Neuronal stem cell (in vitro differentiated cells): ENCODE results near the gene PCGF1.

Experiments
- DNase-seq: peaks from one replicate; pipeline ENCODE4 v3.0.0-alpha.2; 2013; ENCODE audit warnings: low spot score
- H2AFZ ChIP-seq: one replicate; pipeline ENCODE4 v1.6.1; 2013; ENCODE audit warnings: mild to moderate bottlenecking, low read length, inconsistent platforms
- H2AK5ac ChIP-seq: 2 replicates; pipeline ENCODE4 v1.6.1; 2013; ENCODE audit warnings: low read depth, mild to moderate bottlenecking, inconsistent platforms, low read length, moderate library complexity, mixed read lengths
- H2BK120ac ChIP-seq: 2 replicates; pipeline ENCODE4 v1.6.1; 2013; ENCODE audit warnings: low read depth, mild to moderate bottlenecking, inconsistent platforms, low read length, moderate library complexity, mixed read lengths
- H2BK12ac ChIP-seq: one replicate; pipeline ENCODE4 v1.6.1; 2013; ENCODE audit warnings: low read length, inconsistent platforms
- H2BK15ac ChIP-seq: 2 replicates; pipeline ENCODE4 v1.6.1; 2013; ENCODE audit warnings: mild to moderate bottlenecking, low read length, inconsistent platforms, mixed read lengths
- H2BK5ac ChIP-seq: one replicate; pipeline ENCODE4 v1.6.1; 2013; ENCODE audit warnings: inconsistent platforms, mild to moderate bottlenecking, low read length, moderate library complexity
- H3K14ac ChIP-seq: one replicate; pipeline ENCODE4 v1.6.1; 2013; ENCODE audit warnings: low read length, inconsistent platforms
- H3K18ac ChIP-seq: 2 replicates; pipeline ENCODE4 v1.6.1; 2013; ENCODE audit warnings: low read length, inconsistent platforms
- H3K23ac ChIP-seq: 2 replicates; pipeline ENCODE4 v1.6.1; 2013; ENCODE audit warnings: low read depth, mild to moderate bottlenecking, mixed read lengths, low read length, inconsistent platforms; ENCODE audit not compliant: poor library complexity
- H3K27ac ChIP-seq: replicated peaks from 3 replicates; pipeline ENCODE4 v1.5.1; 2013; ENCODE audit warnings: low read length, inconsistent platforms
- H3K27me3 ChIP-seq, 3 experiments: 2 replicates each; pipeline ENCODE4 v1.6.1; 2013; ENCODE audit warnings: low read length in 3 of 3, mild to moderate bottlenecking in 2 of 3, inconsistent platforms in 1 of 3, low read depth in 1 of 3, mixed read lengths in 1 of 3, moderate library complexity in 1 of 3; ENCODE audit not compliant: control insufficient read depth in 3 of 3, insufficient read depth in 3 of 3
- H3K36me3 ChIP-seq, 2 donors: replicated peaks in 1 of 2; 2 replicates each; pipeline ENCODE4 v1.6.1; 2013; ENCODE audit warnings: low read length in 2 of 2; ENCODE audit not compliant: control insufficient read depth in 2 of 2, insufficient read depth in 2 of 2
- H3K4ac ChIP-seq: 2 replicates; pipeline ENCODE4 v1.6.1; 2013; ENCODE audit warnings: inconsistent platforms, mild to moderate bottlenecking, low read length, moderate library complexity
- H3K4me1 ChIP-seq, 2 donors: 1 replicate in 1 of 2; 2 replicates in 1 of 2; pipeline ENCODE4 v1.6.1; 2013; ENCODE audit warnings: low read length in 2 of 2, low read depth in 1 of 2; ENCODE audit not compliant: control insufficient read depth in 2 of 2, insufficient read depth in 1 of 2
- H3K4me2 ChIP-seq: one replicate; pipeline ENCODE4 v1.6.1; 2013; ENCODE audit warnings: mild to moderate bottlenecking, low read length, inconsistent platforms; ENCODE audit not compliant: insufficient read depth, poor library complexity, severe bottlenecking
- H3K4me3 ChIP-seq, 2 donors: 2 replicates each; pipeline ENCODE4 v1.5.1; 2013; ENCODE audit warnings: low read length in 2 of 2, mild to moderate bottlenecking in 2 of 2, inconsistent platforms in 1 of 2, moderate library complexity in 1 of 2
- H3K79me1 ChIP-seq: one replicate; pipeline ENCODE4 v1.6.1; 2013; ENCODE audit warnings: low read depth, mild to moderate bottlenecking, inconsistent platforms, low read length, moderate library complexity
- H3K9ac ChIP-seq: one replicate; pipeline ENCODE4 v1.6.1; 2013; ENCODE audit warnings: mild to moderate bottlenecking, low read depth, low read length, inconsistent platforms; ENCODE audit not compliant: poor library complexity
- H3K9me3 ChIP-seq, 2 donors: replicated peaks in 1 of 2; 2 replicates each; pipeline versions ENCODE3 to v1.6.1; 2013; ENCODE audit warnings: low read length in 2 of 2, mild to moderate bottlenecking in 2 of 2, inconsistent platforms in 1 of 2, low read depth in 1 of 2, mixed read lengths in 1 of 2, moderate library complexity in 1 of 2; ENCODE audit not compliant: control insufficient read depth in 2 of 2, insufficient read depth in 1 of 2
- H4K8ac ChIP-seq: one replicate; pipeline ENCODE4 v1.6.1; 2013; ENCODE audit warnings: low read depth, mild to moderate bottlenecking, inconsistent platforms, low read length, moderate library complexity
- H4K91ac ChIP-seq: one replicate; pipeline ENCODE4 v1.6.1; 2013; ENCODE audit warnings: low read length, low read depth, mild to moderate bottlenecking, inconsistent platforms; ENCODE audit not compliant: poor library complexity
- WGBS, 2 donors: extraction: QIAGEN DNeasy Blood & Tissue Kit; methylation state at CpG; one replicate each; pipeline ENCODE4 v1.1.7; 2013; ENCODE audit warnings: missing lambda C conversion rate in 2 of 2, mixed read lengths in 1 of 2; ENCODE audit not compliant: insufficient read length in 2 of 2, insufficient replicate concordance in 1 of 2; ENCODE audit errors: extremely low coverage in 2 of 2; 5-methylcytosine and 5-hydroxymethylcytosine counted together

PCGF1 gene

DNA sequence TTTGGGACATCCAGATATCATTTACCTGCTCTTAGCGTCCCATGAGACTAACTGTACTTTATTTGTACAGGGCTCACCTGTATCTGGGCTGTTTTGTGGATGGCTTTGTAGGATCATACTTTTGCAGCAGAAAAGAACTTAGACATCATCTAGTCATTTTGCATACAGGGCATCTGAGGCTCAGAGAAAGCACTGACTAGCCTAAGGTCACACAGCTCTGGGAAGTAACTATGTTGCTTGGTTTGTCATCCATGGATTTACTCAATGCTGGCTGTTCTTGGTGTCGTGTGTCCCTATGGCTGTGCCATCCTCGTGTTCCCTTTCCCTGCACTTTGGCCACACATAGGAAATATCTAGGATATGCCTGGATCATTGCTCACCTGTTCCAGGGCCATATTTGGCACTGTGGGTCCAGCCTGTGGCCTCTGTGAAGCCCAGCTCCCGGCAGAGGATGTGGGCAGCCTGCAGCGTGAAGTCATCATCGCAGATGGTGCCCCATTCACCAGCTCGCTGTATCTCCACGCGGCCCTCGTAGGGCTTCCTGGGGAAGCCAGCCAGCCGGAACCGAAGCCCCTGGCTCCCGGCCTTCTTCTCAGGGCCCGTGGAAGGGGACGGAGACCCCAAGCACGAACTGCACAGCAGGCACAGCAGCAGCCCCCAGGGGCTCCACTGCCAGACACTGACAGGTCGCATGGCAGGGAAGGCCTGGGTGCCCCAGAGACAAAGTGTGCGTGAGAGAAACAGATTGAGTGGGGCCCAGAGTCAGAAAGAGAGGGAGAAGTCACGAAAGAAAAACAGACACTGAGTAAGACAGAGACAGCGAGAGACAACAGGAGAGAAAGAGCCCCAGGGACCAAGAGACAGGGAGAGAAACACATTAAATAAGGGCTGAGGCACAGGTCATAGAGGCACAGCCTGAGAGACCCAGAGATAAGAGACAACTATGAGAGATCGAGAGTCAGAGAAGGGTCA lies 44.7 kb upstream of the PCGF1 start:
- Histone ChIP-seq H3K9me3 (no peaks in the 10 kb centered on the region), H4K91ac (no peak overlapping the region), H2BK15ac (no peak overlapping the region), H4K8ac (no peak overlapping the region), H3K18ac (no peak overlapping the region), H3K4me2 (peak overlapping the region; percentile 97), H3K27ac (no peak overlapping the region), H3K4ac (no peak overlapping the region), H3K27me3 (peaks cover 0 to 62% (median 4%) of the 10 kb centered on the region in 3 experiments), H3K9ac (peak overlapping the region; percentile 35), H3K23ac (no peak overlapping the region), H3K14ac (no peak overlapping the region), H2BK12ac (no peak overlapping the region), H2BK120ac (no peak overlapping the region), H2AK5ac (peak overlapping the region; percentile 9), H2AFZ (no peak overlapping the region), H3K36me3 (peaks cover 19 to 47% of the 10 kb centered on the region in 2 donors), H2BK5ac (no peak overlapping the region), H3K4me1 (peaks cover 9 to 24% of the 10 kb centered on the region in 2 donors), H3K4me3 (peak overlapping the region in 1 of 2 donors; percentile 67), H3K79me1 (peaks cover 6% of the 10 kb centered on the region)
- no CpG with 5 or more reads among the region's 21 CpGs for WGBS, 2 donors
- DNase-seq = no peak

DNA sequence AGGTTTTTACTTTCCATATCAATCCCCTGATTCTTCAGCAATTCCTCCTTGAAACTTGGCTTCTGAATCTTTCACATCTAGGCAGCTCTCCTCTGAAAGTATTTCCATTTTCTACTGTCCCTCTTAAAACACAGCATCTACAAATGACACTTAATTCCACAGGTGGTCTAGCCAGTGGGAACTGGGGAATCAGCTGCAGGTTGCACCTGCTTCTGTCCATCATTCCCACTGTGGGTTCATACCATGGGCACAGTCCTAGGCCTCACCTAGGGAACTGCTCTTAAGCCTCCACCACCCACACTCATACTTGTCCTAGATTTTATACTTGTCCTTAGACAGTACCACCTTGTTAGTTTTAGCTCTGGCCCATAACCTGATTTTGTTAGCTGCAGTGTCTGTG lies 44.0 kb upstream of the PCGF1 start:
- no peak overlapping the region for H3K14ac ChIP-seq
- H3K18ac ChIP-seq = no peak overlapping the region
- H3K27ac ChIP-seq = no peak overlapping the region
- no peaks in the 10 kb centered on the region for H3K9me3 ChIP-seq
- no peak overlapping the region for H2BK5ac ChIP-seq
- no peak overlapping the region for H2BK15ac ChIP-seq
- no peak overlapping the region for H3K4me2 ChIP-seq
- H2BK120ac ChIP-seq = no peak overlapping the region
- H2BK12ac ChIP-seq = no peak overlapping the region
- no peak overlapping the region for H3K4ac ChIP-seq
- H3K79me1 ChIP-seq = peaks cover 6% of the 10 kb centered on the region
- H2AFZ ChIP-seq = no peak overlapping the region
- peaks cover 9 to 24% of the 10 kb centered on the region in 2 donors for H3K4me1 ChIP-seq
- H4K91ac ChIP-seq = no peak overlapping the region
- H3K4me3 ChIP-seq = no peak overlapping the region
- no peak overlapping the region for H3K9ac ChIP-seq
- no peak overlapping the region for H4K8ac ChIP-seq
- H3K27me3 ChIP-seq = peaks cover 0 to 57% (median 4%) of the 10 kb centered on the region in 3 experiments
- H2AK5ac ChIP-seq = no peak overlapping the region
- H3K23ac ChIP-seq = no peak overlapping the region
- peaks cover 13 to 41% of the 10 kb centered on the region in 2 donors for H3K36me3 ChIP-seq
- DNase-seq = no peak

DNA sequence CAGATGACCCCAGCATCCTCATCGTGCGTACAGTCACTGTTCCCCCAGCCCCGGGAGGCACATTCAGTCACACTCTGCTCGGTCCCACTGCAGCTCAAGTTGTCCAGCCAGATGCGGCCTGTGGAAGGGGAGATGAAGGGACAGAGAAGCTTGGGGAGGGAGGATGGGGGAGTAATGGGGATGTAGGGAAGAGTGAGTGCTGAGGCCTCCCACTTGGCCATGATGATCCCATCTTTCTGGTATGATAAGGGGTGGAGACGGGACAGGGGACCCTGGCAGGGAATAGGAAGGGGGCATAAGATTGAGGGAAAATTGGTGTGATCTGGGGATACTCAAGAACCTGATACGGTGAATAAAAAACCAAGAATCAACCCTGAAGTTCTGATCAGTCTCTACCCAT lies 42.7 kb upstream of the PCGF1 start:
- Histone ChIP-seq H3K27me3 (peaks cover 0 to 47% (median 0%) of the 10 kb centered on the region in 3 experiments), H3K4ac (no peak overlapping the region), H3K14ac (no peak overlapping the region), H2AK5ac (no peak overlapping the region), H3K27ac (no peak overlapping the region), H2BK15ac (no peak overlapping the region), H3K9ac (peak overlapping the region; percentile 32), H3K79me1 (peaks cover 4% of the 10 kb centered on the region), H2BK5ac (no peak overlapping the region), H3K4me2 (no peak overlapping the region), H3K36me3 (peaks cover 11 to 33% of the 10 kb centered on the region in 2 donors), H3K9me3 (no peaks in the 10 kb centered on the region), H4K8ac (no peak overlapping the region), H3K18ac (no peak overlapping the region), H3K23ac (no peak overlapping the region), H2AFZ (no peak overlapping the region), H2BK12ac (no peak overlapping the region), H3K4me1 (peaks cover 4 to 21% of the 10 kb centered on the region in 2 donors), H2BK120ac (no peak overlapping the region), H3K4me3 (no peak overlapping the region), H4K91ac (no peak overlapping the region)
- no CpG with 5 or more reads among the region's 7 CpGs for WGBS, 2 donors
- DNase-seq = no peak
